ENCODE data around the gene LRRC63. TPM values are rescaled to one million over a fixed set of nuclear protein-coding genes. Genes with fewer than 3 reads are reported as not detected.
A peak's percentile ranks its signal among the peaks of the same experiment; 100 is the strongest.

Gene LRRC63
- total RNA-seq, 6 donors from 2014 or later = 0.33 to 3.1 (median 0.66) TPM; not detected in 1

DNA sequence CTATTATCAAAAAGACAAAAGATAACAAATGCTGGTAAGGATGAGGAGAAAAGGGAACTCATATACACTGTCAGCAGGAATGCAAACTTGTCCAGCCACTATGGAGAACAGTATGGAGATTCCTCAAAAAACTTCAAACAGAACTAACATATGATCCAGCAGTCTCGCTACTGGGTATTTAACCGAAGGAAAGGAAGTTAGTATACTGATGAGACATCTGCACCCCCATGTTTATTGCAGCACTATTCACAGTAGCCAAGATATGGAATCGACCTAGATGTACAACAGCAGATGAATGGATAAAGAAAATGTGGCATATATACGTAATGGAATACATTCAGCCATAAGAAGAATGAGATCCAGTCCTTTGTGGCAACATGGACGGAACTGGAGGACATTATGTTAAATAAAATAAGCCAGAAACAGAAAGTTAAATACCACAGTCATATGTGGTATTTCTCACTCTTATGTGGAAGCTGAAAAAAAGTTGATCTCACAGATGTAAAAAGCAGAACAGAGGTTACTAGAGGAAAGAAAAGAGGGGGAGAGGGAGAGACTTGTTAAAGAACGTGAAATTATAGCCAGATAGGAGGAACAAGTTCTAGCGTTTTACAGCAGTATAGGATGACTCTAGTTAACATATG is 92.1 kb downstream of the LRRC63 start:
- DNase-seq (no peak), ATAC-seq (ENCODE audit: low FRiP score in 2 of 2) (peak in 1 of 2 donors; percentile 48)
- H3K4me3 ChIP-seq = no peak overlapping the region
- H3K4me1 ChIP-seq = no peaks in the 10 kb centered on the region
- 62 to 66% methylated on average over 7 of the region's 7 CpGs for WGBS, 2 donors
- no peaks in the 10 kb centered on the region for H3K27me3 ChIP-seq
- no peak for TF ChIP-seq POLR2AphosphoS5 (IDR thresholded peaks at IDR 0.05)
- no peak for TF ChIP-seq EP300 (IDR thresholded peaks at IDR 0.05)
- TF ChIP-seq, protein P1, sequence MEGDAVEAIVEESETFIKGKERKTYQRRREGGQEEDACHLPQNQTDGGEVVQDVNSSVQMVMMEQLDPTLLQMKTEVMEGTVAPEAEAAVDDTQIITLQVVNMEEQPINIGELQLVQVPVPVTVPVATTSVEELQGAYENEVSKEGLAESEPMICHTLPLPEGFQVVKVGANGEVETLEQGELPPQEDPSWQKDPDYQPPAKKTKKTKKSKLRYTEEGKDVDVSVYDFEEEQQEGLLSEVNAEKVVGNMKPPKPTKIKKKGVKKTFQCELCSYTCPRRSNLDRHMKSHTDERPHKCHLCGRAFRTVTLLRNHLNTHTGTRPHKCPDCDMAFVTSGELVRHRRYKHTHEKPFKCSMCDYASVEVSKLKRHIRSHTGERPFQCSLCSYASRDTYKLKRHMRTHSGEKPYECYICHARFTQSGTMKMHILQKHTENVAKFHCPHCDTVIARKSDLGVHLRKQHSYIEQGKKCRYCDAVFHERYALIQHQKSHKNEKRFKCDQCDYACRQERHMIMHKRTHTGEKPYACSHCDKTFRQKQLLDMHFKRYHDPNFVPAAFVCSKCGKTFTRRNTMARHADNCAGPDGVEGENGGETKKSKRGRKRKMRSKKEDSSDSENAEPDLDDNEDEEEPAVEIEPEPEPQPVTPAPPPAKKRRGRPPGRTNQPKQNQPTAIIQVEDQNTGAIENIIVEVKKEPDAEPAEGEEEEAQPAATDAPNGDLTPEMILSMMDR (IDR thresholded peaks at IDR 0.05) = no peak
- peak in 1 of 4 donors; percentile 10 for TF ChIP-seq POLR2A (IDR thresholded peaks at IDR 0.05)
- no peaks in the 10 kb centered on the region for H3K36me3 ChIP-seq
- peak overlapping the region in 1 of 4 donors; percentile 5 for H3K27ac ChIP-seq
- peaks cover 0 to 4% (median 0%) of the 10 kb centered on the region in 4 donors for H3K9me3 ChIP-seq

DNA sequence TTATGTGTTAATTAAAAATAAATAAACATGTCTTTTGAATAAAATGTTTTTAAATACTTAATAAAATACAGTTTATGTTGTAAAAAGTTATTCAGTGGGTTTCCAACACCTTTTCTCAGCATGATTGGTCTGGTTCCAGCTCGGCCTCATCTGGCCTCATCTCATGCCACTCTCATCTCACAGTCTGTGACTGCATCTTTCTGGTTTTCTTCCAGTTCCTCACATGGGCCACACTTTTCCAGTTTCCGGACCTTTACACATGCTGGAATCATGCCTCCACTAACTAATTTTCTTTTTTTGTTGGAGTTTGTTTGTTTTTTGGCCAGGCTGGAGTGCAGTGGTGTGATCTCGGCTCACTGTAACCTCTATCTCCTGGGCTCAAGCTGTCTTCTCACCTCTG is 92.8 kb downstream of the LRRC63 start:
- WGBS, 2 donors = 74 to 85% methylated on average over 3 of the region's 3 CpGs
- no peak overlapping the region for H3K27ac ChIP-seq
- H3K4me3 ChIP-seq = no peak overlapping the region
- H3K27me3 ChIP-seq = no peaks in the 10 kb centered on the region
- no peaks in the 10 kb centered on the region for H3K36me3 ChIP-seq
- H3K4me1 ChIP-seq = no peaks in the 10 kb centered on the region
- peaks cover 0 to 4% (median 0%) of the 10 kb centered on the region in 4 donors for H3K9me3 ChIP-seq
- no peak for ATAC-seq (ENCODE audit: low FRiP score in 2 of 2)
- no peak for TF ChIP-seq EP300 (IDR thresholded peaks at IDR 0.05)
- TF ChIP-seq, protein P1 (IDR thresholded peaks at IDR 0.05) = no peak
- no peak for TF ChIP-seq POLR2AphosphoS5 (IDR thresholded peaks at IDR 0.05)
- no peak for TF ChIP-seq POLR2A (IDR thresholded peaks at IDR 0.05)
- no peak for DNase-seq

DNA sequence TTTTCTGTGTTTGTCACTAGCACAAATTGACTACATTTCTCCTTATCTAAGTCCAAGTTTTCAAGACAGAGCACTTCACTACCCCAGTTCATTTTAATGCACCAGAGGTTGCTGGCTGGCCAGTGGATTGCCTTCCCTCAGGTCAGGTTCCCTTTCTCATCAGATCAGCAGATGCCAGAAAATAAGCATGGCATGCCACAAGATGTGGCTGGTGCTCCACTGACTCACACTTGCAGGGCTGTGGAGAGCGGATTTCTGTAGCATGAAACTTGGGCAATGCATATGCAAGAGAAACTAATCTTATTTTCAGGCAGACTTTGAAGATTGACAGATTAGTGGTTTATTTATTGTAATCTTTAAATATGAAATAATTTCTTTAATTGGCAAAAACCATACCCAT is 95.8 kb downstream of the LRRC63 start:
- WGBS, 2 donors = 83 to 95% methylated on average over 1 of the region's 1 CpG

DNA sequence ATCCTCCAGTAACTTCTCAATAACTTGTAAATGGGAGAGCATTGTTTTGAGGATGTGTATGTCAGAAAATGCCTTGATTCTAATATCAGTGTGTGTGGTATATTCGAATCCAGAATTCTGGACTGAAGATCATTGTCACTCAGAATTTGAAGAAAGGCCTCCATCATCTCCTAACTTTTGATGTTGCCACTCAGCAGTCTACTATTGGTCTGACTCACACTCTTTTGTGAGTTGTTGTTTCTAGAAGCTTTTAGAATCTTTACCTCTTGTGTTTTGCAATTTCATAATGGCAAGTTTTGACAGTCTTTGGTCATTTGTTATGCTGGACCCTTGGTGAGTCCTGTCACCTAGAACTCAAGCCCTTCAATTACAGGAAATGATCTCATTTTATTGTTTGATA is 98.3 kb downstream of the LRRC63 start:
- 83 to 90% methylated on average over 1 of the region's 1 CpG for WGBS, 2 donors
- Histone ChIP-seq H3K4me3 (no peak overlapping the region), H3K9me3 (no peaks in the 10 kb centered on the region), H3K27ac (no peak overlapping the region), H3K4me1 (no peaks in the 10 kb centered on the region), H3K36me3 (no peaks in the 10 kb centered on the region), H3K27me3 (no peaks in the 10 kb centered on the region)
- ATAC-seq (ENCODE audit: low FRiP score in 2 of 2) = no peak
- no peak for DNase-seq
- TF ChIP-seq POLR2AphosphoS5 (IDR thresholded peaks at IDR 0.05) (no peak), POLR2A (IDR thresholded peaks at IDR 0.05) (no peak), EP300 (IDR thresholded peaks at IDR 0.05) (no peak)
- TF ChIP-seq, protein P1 (IDR thresholded peaks at IDR 0.05) = no peak

More for the DNA sequence above, 95.8 kb downstream of the LRRC63 start:
- Histone ChIP-seq H3K27ac (no peak overlapping the region), H3K9me3 (no peaks in the 10 kb centered on the region), H3K27me3 (no peaks in the 10 kb centered on the region), H3K4me3 (no peak overlapping the region), H3K4me1 (no peaks in the 10 kb centered on the region), H3K36me3 (no peaks in the 10 kb centered on the region)
- no peak for TF ChIP-seq EP300 (IDR thresholded peaks at IDR 0.05)
- no peak for TF ChIP-seq POLR2A (IDR thresholded peaks at IDR 0.05)
- no peak for TF ChIP-seq POLR2AphosphoS5 (IDR thresholded peaks at IDR 0.05)
- TF ChIP-seq, protein P1 (IDR thresholded peaks at IDR 0.05) = no peak
- ATAC-seq (ENCODE audit: low FRiP score in 2 of 2) (no peak), DNase-seq (no peak)

DNA sequence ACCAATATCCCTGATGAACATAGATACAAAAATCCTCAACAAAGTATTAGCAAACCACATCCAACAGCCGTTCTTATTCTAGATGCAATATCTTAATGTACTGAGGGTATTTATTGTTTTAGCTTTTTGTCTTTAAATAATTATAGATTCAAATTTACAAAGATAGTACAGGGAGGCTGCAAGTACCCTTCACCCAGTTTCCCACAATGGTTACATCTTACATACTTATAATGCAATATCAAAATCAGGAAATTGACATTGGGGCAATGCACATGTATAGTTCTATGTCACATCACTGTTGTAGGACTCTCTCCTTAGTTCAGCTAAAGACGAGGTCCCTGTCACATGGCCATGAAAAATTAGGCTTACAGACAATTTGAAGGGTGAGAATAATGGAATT is 99.5 kb downstream of the LRRC63 start:
- Histone ChIP-seq H3K4me1 (no peaks in the 10 kb centered on the region), H3K27ac (no peak overlapping the region), H3K4me3 (no peak overlapping the region), H3K27me3 (no peaks in the 10 kb centered on the region), H3K9me3 (no peaks in the 10 kb centered on the region), H3K36me3 (no peaks in the 10 kb centered on the region)
- no peak for TF ChIP-seq EP300 (IDR thresholded peaks at IDR 0.05)
- TF ChIP-seq POLR2A (IDR thresholded peaks at IDR 0.05) = no peak
- TF ChIP-seq, protein P1 (IDR thresholded peaks at IDR 0.05) = no peak
- no peak for TF ChIP-seq POLR2AphosphoS5 (IDR thresholded peaks at IDR 0.05)
- DNase-seq = no peak
- WGBS, 2 donors = 85 to 90% methylated on average over 2 of the region's 2 CpGs
- ATAC-seq (ENCODE audit: low FRiP score in 2 of 2) = no peak

All from upper lobe of left lung (tissue), 6 donors.